CD4-positive, CD25-positive, alpha-beta regulatory T cell (primary cell): Measurements from ENCODE around the gene CSDE1. TPM values are rescaled to one million over a fixed set of nuclear protein-coding genes. Genes with fewer than 3 reads are reported as not detected.

ENCODE experiments used
- ATAC-seq, 2 donors: fragments of 150-1000 bp; cut with Tn5 transposase; one replicate each; pipeline ENCODE4 v1.10.0; 2021; ENCODE audit warnings: low read depth in 2 of 2, moderate number of reproducible peaks in 2 of 2, moderate library complexity in 1 of 2
- DNase-seq, 3 donors: peaks; one replicate each; pipeline versions ENCODE4 v3.0.0 to v3.0.0-alpha.2; 2012 to 2022; ENCODE audit warnings: mixed read lengths in 1 of 3
- H3K27ac ChIP-seq: one replicate; pipeline ENCODE4 v1.7.0; 2013; ENCODE audit warnings: mild to moderate bottlenecking, low read length; ENCODE audit not compliant: insufficient read depth, poor library complexity, severe bottlenecking
- H3K27me3 ChIP-seq: one replicate; pipeline ENCODE4 v1.7.0; 2013; ENCODE audit warnings: low read length; ENCODE audit not compliant: control insufficient read depth, insufficient read depth
- H3K36me3 ChIP-seq: one replicate; pipeline ENCODE4 v1.7.0; 2013; ENCODE audit warnings: mild to moderate bottlenecking, low read length, moderate library complexity; ENCODE audit not compliant: control insufficient read depth, insufficient read depth
- H3K4me1 ChIP-seq: 2 replicates; pipeline ENCODE4 v1.7.0; 2013; ENCODE audit warnings: mild to moderate bottlenecking, low read length; ENCODE audit not compliant: insufficient read depth, control insufficient read depth, poor library complexity, severe bottlenecking
- H3K4me3 ChIP-seq: one replicate; pipeline ENCODE4 v1.7.0; 2013; ENCODE audit warnings: low read depth, mild to moderate bottlenecking, low read length, moderate library complexity
- H3K9me3 ChIP-seq, 2 experiments: 1 replicate in 1 of 2; 2 replicates in 1 of 2; pipeline ENCODE4 v1.7.0; 2013; ENCODE audit warnings: low read length in 2 of 2, mild to moderate bottlenecking in 1 of 2, moderate library complexity in 1 of 2; ENCODE audit not compliant: control insufficient read depth in 2 of 2
- H3K27ac Mint-ChIP-seq, 3 donors: one replicate each; pipeline ENCODE4 v1.8.0; 2020 to 2022; ENCODE audit warnings: mild to moderate bottlenecking in 3 of 3, mixed read lengths in 3 of 3, moderate library complexity in 2 of 3
- H3K27me3 Mint-ChIP-seq: one replicate; pipeline ENCODE4 v1.8.0; 2022; ENCODE audit warnings: mild to moderate bottlenecking, mixed read lengths
- H3K36me3 Mint-ChIP-seq: one replicate; pipeline ENCODE4 v1.8.0; 2020; ENCODE audit warnings: mixed read lengths
- H3K4me1 Mint-ChIP-seq, 4 donors: one replicate each; pipeline ENCODE4 v1.8.0; 2020 to 2022; ENCODE audit warnings: mixed read lengths in 4 of 4, mild to moderate bottlenecking in 1 of 4
- H3K4me3 Mint-ChIP-seq, 4 donors: one replicate each; pipeline ENCODE4 v1.8.0; 2020 to 2022; ENCODE audit warnings: mild to moderate bottlenecking in 4 of 4, mixed read lengths in 4 of 4, moderate library complexity in 3 of 4
- H3K9me3 Mint-ChIP-seq, 7 donors: one replicate each; pipeline ENCODE4 v1.8.0; 2020 to 2022; ENCODE audit warnings: mixed read lengths in 7 of 7, mild to moderate bottlenecking in 3 of 7, moderate library complexity in 2 of 7
- polyA plus RNA-seq, 4 donors: library from polyadenylated mRNA; unstranded; fragments of 300-500 nt; fragmentation: Illumina TruSeq; gene quantifications; one replicate each; pipeline ENCODE4 v1.2.3, GENCODE V29; 2021
- total RNA-seq: library from RNA; stranded (reverse); gene quantifications from one replicate; pipeline ENCODE4 v1.2.3, GENCODE V29; 2022

The CSDE1 gene
- total and polyA plus RNA-seq, 5 donors from 2014 or later: 363 to 641 (median 367) TPM

DNA sequence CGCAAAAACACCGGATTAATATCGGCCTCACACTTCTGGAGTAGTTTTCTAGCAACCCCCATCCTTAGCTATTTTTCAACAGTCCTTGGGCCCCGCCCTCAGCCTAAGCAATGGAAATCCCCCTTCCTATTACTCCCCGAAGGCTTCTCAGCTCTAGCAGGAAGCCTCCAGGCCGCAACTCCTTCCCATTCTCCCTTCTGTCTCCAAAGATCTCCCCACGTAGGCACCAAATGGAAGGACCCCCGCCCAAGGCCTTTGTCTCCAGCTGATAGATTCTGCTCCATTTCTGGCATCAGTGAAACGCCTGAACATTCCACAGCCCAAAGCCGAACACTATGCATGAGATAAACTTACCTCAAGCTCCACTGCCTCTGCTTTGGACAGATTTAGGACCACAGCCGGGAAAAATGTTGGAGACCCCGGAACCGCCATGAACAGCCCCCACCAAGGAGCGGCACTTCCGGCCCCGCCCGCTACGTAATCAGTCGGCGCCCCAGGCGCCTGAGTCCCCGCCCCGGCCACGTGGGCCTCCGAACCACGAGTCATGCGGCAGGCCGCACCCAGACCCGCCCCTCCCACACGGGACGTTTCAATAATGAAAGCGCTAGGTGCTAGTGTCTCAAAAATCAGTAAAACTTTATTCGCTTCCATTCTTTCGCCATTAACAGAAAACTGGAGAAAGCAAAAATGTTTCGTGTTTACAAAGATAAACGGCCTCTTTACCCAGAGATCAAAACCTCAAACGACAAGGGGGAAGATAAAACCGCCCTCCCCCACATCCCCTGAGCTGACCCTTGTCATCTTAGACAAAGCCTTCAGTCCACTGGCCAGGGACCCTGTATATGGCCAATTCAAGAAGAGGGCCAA, 41.2 kb downstream of the CSDE1 start, which contains the start of gene NRAS:
TSS of gene NRAS (minus strand) at position 468 of the 867 bp plus-strand sequence. CDS start 611 bp downstream, outside the sequence.
- Histone ChIP-seq H3K27me3 (no peaks in the 10 kb centered on the region), H3K9me3 (no peaks in the 10 kb centered on the region), H3K27ac (peak within 1 kb of the TSS; percentile 98), H3K36me3 (peaks cover 65% of the 10 kb centered on the region), H3K4me1 (peaks cover 16% of the 10 kb centered on the region), H3K4me3 (peak within 1 kb of the TSS; percentile 95)
- DNase-seq: peak; percentile 93 to 96 (median 94)
- Mint-ChIP-seq H3K27me3 (no peaks in the 10 kb centered on the region), H3K9me3 (no peaks in the 10 kb centered on the region), H3K27ac (peak within 1 kb of the TSS; percentile 90 to 99 (median 99)), H3K36me3 (peaks cover 36% of the 10 kb centered on the region), H3K4me3 (peak within 1 kb of the TSS; percentile 91 to 99 (median 95)), H3K4me1 (peaks cover 26 to 36% (median 27%) of the 10 kb centered on the region in 4 donors)
- ATAC-seq: peak; percentile 98 to 99

DNA sequence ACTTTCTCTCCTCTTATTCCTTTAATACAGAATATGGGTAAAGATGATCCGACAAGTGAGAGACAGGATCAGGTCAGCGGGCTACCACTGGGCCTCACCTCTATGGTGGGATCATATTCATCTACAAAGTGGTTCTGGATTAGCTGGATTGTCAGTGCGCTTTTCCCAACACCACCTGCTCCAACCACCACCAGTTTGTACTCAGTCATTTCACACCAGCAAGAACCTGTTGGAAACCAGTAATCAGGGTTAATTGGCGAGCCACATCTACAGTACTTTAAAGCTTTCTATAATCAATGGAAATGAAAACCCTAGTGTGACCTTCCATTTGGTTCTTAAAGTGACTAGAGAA, 41.9 kb downstream of the CSDE1 start:
- no peak for ATAC-seq
- DNase-seq: no peak
- no peaks in the 10 kb centered on the region for H3K9me3 Mint-ChIP-seq
- H3K4me1 Mint-ChIP-seq: peaks cover 26 to 36% (median 27%) of the 10 kb centered on the region in 4 donors
- Histone ChIP-seq H3K9me3 (no peaks in the 10 kb centered on the region), H3K4me3 (peak overlapping the region; percentile 95), H3K27me3 (no peaks in the 10 kb centered on the region), H3K36me3 (peaks cover 63% of the 10 kb centered on the region), H3K4me1 (peaks cover 16% of the 10 kb centered on the region), H3K27ac (peak overlapping the region; percentile 98)
- H3K27ac Mint-ChIP-seq: peak overlapping the region; percentile 90 to 99 (median 99)
- no peaks in the 10 kb centered on the region for H3K27me3 Mint-ChIP-seq
- H3K4me3 Mint-ChIP-seq: peak overlapping the region; percentile 91 to 99 (median 95)
- peaks cover 30% of the 10 kb centered on the region for H3K36me3 Mint-ChIP-seq

DNA sequence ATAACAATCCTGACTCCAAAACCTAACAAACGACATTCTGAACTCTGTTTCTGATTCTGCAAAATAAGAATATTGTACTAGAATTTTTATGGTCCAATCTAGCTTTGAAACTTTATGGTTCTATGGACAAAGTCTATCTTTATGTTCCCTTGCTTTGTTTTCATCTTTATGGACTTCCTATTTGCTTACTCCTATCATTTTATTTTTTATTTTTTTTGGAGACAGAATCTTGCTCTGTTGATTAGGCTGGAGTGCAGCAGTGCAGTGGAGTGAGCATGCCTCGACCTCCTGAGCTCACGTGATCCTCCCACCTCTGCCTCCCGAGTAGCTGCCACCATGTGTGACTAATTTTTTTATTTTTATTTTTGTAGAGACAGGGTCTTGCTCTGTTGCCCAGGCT, 44.8 kb downstream of the CSDE1 start:
- H3K27me3 ChIP-seq: no peaks in the 10 kb centered on the region
- DNase-seq: no peak
- H3K27ac ChIP-seq: no peak overlapping the region
- ATAC-seq: no peak
- Mint-ChIP-seq H3K4me1 (peaks cover 22 to 36% (median 26%) of the 10 kb centered on the region in 4 donors), H3K36me3 (peaks cover 26% of the 10 kb centered on the region), H3K4me3 (no peak overlapping the region), H3K27me3 (no peaks in the 10 kb centered on the region), H3K27ac (no peak overlapping the region), H3K9me3 (no peaks in the 10 kb centered on the region)
- peaks cover 57% of the 10 kb centered on the region for H3K36me3 ChIP-seq
- no peak overlapping the region for H3K4me3 ChIP-seq
- peaks cover 16% of the 10 kb centered on the region for H3K4me1 ChIP-seq
- H3K9me3 ChIP-seq: no peaks in the 10 kb centered on the region

DNA sequence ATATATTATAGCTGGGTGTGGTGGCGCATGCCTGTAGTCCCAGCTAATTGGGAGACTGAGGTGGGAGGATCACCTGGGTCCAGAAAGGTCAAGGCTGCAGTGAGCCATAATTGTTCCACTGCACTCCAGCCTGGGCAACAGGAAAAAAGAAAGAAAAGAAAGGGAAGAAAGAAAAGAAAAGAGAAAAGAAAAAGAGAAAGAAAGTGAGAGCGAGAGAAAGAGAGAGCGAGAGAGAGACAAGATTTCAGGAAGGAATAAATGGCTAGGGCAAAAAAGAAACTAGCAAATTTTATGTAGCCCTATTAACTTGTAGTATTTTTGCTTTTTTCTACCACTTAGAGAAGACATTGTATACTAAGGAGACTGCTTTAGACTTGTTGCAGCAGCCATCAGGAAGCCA, 47.4 kb downstream of the CSDE1 start:
- no peak for ATAC-seq
- H3K4me3 Mint-ChIP-seq: peak overlapping the region in 1 of 4 donors; percentile 62
- no peaks in the 10 kb centered on the region for H3K27me3 Mint-ChIP-seq
- no peaks in the 10 kb centered on the region for H3K9me3 Mint-ChIP-seq
- peaks cover 34% of the 10 kb centered on the region for H3K36me3 Mint-ChIP-seq
- H3K36me3 ChIP-seq: peaks cover 78% of the 10 kb centered on the region
- H3K27me3 ChIP-seq: no peaks in the 10 kb centered on the region
- peak overlapping the region in 1 of 3 donors; percentile 68 for H3K27ac Mint-ChIP-seq
- peaks cover 13 to 15% (median 14%) of the 10 kb centered on the region in 4 donors for H3K4me1 Mint-ChIP-seq
- H3K4me1 ChIP-seq: peaks cover 3% of the 10 kb centered on the region
- no peaks in the 10 kb centered on the region for H3K9me3 ChIP-seq
- no peak overlapping the region for H3K4me3 ChIP-seq
- no peak overlapping the region for H3K27ac ChIP-seq
- DNase-seq: no peak

DNA sequence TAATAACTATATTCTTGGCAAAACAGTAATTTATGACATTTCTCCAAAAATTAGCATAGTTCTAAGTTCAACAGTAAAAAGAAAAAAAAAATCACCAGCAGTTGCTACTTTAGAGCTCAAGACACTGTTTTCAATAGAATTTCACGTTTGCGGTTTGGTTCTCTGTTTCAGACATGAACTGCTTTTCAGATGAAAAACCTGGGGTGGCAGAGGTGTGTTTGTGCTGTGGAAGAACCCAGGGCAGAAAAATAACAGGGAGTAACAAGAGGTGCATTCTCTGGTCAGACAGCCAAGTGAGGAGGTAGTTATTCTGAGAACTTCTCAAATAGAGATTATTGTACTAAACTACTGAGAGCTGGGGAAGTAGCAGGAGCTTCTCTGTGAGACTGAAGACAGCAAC, 50.2 kb downstream of the CSDE1 start:
- no peaks in the 10 kb centered on the region for H3K27me3 Mint-ChIP-seq
- H3K36me3 ChIP-seq: peaks cover 67% of the 10 kb centered on the region
- peaks cover 34% of the 10 kb centered on the region for H3K36me3 Mint-ChIP-seq
- no peaks in the 10 kb centered on the region for H3K27me3 ChIP-seq
- no peak overlapping the region for H3K4me3 Mint-ChIP-seq
- H3K4me1 Mint-ChIP-seq: peaks cover 0 to 8% (median 4%) of the 10 kb centered on the region in 4 donors
- H3K27ac ChIP-seq: no peak overlapping the region
- ATAC-seq (no peak), DNase-seq (no peak)
- H3K4me3 ChIP-seq: no peak overlapping the region
- no peaks in the 10 kb centered on the region for H3K9me3 Mint-ChIP-seq
- no peaks in the 10 kb centered on the region for H3K9me3 ChIP-seq
- H3K4me1 ChIP-seq: no peaks in the 10 kb centered on the region
- H3K27ac Mint-ChIP-seq: no peak overlapping the region

DNA sequence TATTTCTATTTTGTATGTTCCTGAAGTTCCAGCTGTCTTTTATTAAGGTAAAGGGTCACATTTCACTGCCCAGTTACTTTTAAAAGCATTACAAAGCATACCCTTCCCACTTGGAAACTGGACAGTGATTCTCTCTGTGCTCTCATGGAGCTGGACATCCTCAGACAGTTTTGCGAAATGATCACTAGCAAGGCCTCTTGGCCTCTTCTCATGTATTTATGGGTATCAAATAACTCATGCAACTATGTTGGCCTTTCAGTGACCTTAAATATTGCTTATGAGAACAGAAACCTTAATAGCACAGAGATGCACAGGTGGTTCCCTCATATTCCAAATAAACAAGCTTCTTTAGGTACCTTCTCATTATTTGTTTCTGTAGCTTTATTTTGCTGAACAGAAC, 54.5 kb downstream of the CSDE1 start:
- no peak overlapping the region for H3K4me3 ChIP-seq
- Mint-ChIP-seq H3K27ac (no peak overlapping the region), H3K4me1 (peaks cover 0 to 4% (median 0%) of the 10 kb centered on the region in 4 donors), H3K27me3 (no peaks in the 10 kb centered on the region), H3K9me3 (no peaks in the 10 kb centered on the region), H3K36me3 (peaks cover 20% of the 10 kb centered on the region), H3K4me3 (no peak overlapping the region)
- H3K36me3 ChIP-seq: peaks cover 32% of the 10 kb centered on the region
- H3K27me3 ChIP-seq: no peaks in the 10 kb centered on the region
- no peak overlapping the region for H3K27ac ChIP-seq
- no peaks in the 10 kb centered on the region for H3K9me3 ChIP-seq
- DNase-seq: no peak
- H3K4me1 ChIP-seq: no peaks in the 10 kb centered on the region
- ATAC-seq: no peak

DNA sequence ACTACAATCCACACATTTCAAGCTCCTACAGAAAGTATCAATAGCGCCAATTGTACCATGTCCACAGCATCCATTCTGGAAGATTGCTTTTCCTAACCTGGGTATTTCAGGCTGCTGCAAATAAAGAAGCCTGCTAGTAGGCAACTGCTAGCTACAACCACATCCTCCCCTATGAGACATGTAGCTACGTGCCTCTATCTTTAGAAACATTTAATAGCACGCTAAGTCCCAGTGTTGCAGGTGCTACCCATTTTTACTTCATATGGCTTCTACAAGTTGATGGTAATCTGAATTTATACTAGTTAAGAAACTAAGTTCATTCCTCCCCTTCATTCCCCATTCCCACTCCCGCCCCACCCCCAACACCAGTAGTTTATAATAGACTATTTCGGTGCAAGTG, 55.0 kb downstream of the CSDE1 start:
- H3K4me1 ChIP-seq: no peaks in the 10 kb centered on the region
- DNase-seq: no peak
- no peak overlapping the region for H3K27ac Mint-ChIP-seq
- peaks cover 0 to 4% (median 0%) of the 10 kb centered on the region in 4 donors for H3K4me1 Mint-ChIP-seq
- no peak for ATAC-seq
- peaks cover 27% of the 10 kb centered on the region for H3K36me3 ChIP-seq
- H3K27ac ChIP-seq: no peak overlapping the region
- H3K27me3 Mint-ChIP-seq: no peaks in the 10 kb centered on the region
- H3K4me3 ChIP-seq: no peak overlapping the region
- no peak overlapping the region for H3K4me3 Mint-ChIP-seq
- no peaks in the 10 kb centered on the region for H3K9me3 ChIP-seq
- no peaks in the 10 kb centered on the region for H3K9me3 Mint-ChIP-seq
- no peaks in the 10 kb centered on the region for H3K27me3 ChIP-seq
- H3K36me3 Mint-ChIP-seq: peaks cover 18% of the 10 kb centered on the region

DNA sequence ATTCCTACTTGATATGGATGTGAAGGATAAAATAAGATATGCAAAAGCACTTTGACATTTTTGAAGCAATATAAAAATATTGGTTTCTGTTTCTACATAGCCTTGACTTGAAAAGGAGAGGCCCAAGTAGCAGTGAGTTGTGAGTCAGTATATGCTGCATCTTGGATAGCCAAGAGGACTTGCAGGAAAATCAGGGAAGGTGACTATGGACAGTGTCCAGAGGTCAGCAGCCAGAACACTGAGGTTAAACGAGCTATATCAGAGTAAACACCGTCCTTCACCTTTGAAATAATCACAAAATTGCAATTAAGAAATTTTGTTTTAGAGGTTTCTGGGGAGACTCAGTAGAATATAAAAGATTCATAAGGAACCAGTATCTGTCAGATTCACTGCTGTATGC, 55.9 kb downstream of the CSDE1 start:
- Mint-ChIP-seq H3K27ac (no peak overlapping the region), H3K4me1 (no peaks in the 10 kb centered on the region), H3K9me3 (no peaks in the 10 kb centered on the region)

More for the DNA sequence above, 55.9 kb downstream of the CSDE1 start:
- H3K9me3 ChIP-seq: no peaks in the 10 kb centered on the region
- Mint-ChIP-seq H3K27me3 (peaks cover 4% of the 10 kb centered on the region), H3K36me3 (peaks cover 10% of the 10 kb centered on the region), H3K4me3 (no peak overlapping the region)
- no peaks in the 10 kb centered on the region for H3K27me3 ChIP-seq
- H3K4me1 ChIP-seq: no peaks in the 10 kb centered on the region
- no peak overlapping the region for H3K27ac ChIP-seq
- H3K36me3 ChIP-seq: peaks cover 19% of the 10 kb centered on the region
- H3K4me3 ChIP-seq: no peak overlapping the region
- DNase-seq (no peak), ATAC-seq (no peak)
